Tibial nerve (tissue), 4 donors: ENCODE data around the gene DVL2. TPM values are rescaled to one million over a fixed set of nuclear protein-coding genes. Genes with fewer than 3 reads are reported as not detected.

Experiments
- DNase-seq, 2 donors: peaks; one replicate each; pipeline ENCODE4 v3.0.0-alpha.2; 2019; ENCODE audit warnings: low spot score in 2 of 2
- H3K27ac ChIP-seq, 4 donors: fragments of 200-600 bp; sonication (generic) in 3 of 4; one replicate each; pipeline ENCODE4 v1.5.1; 2017 to 2019; ENCODE audit warnings: mild to moderate bottlenecking in 1 of 4
- H3K27me3 ChIP-seq, 2 donors: fragments of 200-600 bp; sonication (generic) in 1 of 2; one replicate each; pipeline versions ENCODE4 v1.5.1 to v1.6.0; 2017 to 2019
- H3K36me3 ChIP-seq, 3 donors: fragments of 200-600 bp; sonication (generic); one replicate each; pipeline ENCODE4 v1.5.1; 2018 to 2019
- H3K4me1 ChIP-seq, 4 donors: fragments of 200-600 bp; sonication (generic) in 3 of 4; one replicate each; pipeline ENCODE4 v1.5.1; 2017 to 2019
- H3K4me3 ChIP-seq, 4 donors: fragments of 200-600 bp; sonication (generic) in 3 of 4; one replicate each; pipeline ENCODE4 v1.5.1; 2017 to 2019; ENCODE audit warnings: mild to moderate bottlenecking in 1 of 4, moderate library complexity in 1 of 4
- H3K9me3 ChIP-seq, 4 donors: fragments of 200-600 bp; sonication (generic) in 3 of 4; one replicate each; pipeline ENCODE4 v1.5.1; 2017 to 2019
- EP300 ChIP-seq, 2 donors: sonication (generic); formaldehyde crosslinking; IDR thresholded peaks; one replicate each; pipeline ENCODE4 v1.6.1; 2017; ENCODE audit warnings: antibody characterized with exemption in 2 of 2, mild to moderate bottlenecking in 1 of 2
- POLR2A ChIP-seq, 2 donors: fragments of 450-650 bp; IDR thresholded peaks; one replicate each; pipeline ENCODE4 v1.6.1; 2017; ENCODE audit warnings: antibody characterized with exemption in 2 of 2, mild to moderate bottlenecking in 2 of 2, moderate library complexity in 2 of 2
- WGBS, 2 donors: methylation state at CpG; one replicate each; pipeline ENCODE4 v1.1.5; 2018; 5-methylcytosine and 5-hydroxymethylcytosine counted together
- total RNA-seq, 4 donors: library from RNA; depleted of rRNA; stranded (reverse); fragments of >200 nt; gene quantifications; one replicate each; pipeline ENCODE4 v1.1.0, GENCODE V29; 2016
- TF ChIP-seq, protein P1 (sequence below), 5 experiments: fragments of 200-600 bp in 3 of 5; fragments of 450-650 bp in 2 of 5; sonication (generic) in 3 of 5; IDR thresholded peaks; one replicate each; pipeline ENCODE4 v1.5.1; 2016 to 2019; ENCODE audit warnings: antibody characterized with exemption in 5 of 5, mild to moderate bottlenecking in 3 of 5, moderate library complexity in 2 of 5

The DVL2 gene
- total RNA-seq, 4 donors from 2014 or later, result 41.4 to 51.2 (median 46.7) TPM

DNA sequence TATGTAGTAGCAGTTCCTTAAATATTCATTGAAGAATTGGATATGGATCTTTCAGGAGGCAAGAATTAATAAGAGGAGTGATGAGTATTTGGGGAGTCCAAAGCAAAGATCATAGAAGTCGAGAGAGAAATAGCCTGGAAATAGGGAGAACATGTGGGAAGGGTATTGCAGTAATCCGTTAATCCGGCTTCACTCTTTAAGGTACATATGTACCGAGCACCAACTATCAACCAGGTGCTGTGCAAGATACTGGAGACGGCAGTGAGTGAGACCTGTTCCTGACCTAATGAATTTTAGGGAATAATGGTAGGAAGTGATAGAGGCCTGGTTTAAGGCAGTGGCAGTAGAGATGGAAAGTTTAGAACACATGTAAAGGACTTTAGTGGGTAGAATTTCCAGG, 18.8 kb upstream of the DVL2 start:
- no peak for DNase-seq
- Histone ChIP-seq H3K4me1 (peaks cover 0 to 44% (median 30%) of the 10 kb centered on the region in 4 donors), H3K9me3 (no peaks in the 10 kb centered on the region), H3K4me3 (peak overlapping the region in 3 of 4 donors; percentile 69 to 99 (median 91)), H3K27me3 (no peaks in the 10 kb centered on the region), H3K36me3 (peaks cover 0 to 45% (median 0%) of the 10 kb centered on the region in 3 donors), H3K27ac (peak overlapping the region; percentile 96 to 100 (median 99))
- WGBS, 2 donors, result 68 to 73% methylated on average over 5 of the region's 5 CpGs
- TF ChIP-seq EP300 (IDR thresholded peaks at IDR 0.05) (no peak), POLR2A (IDR thresholded peaks at IDR 0.05) (no peak)
- TF ChIP-seq, protein P1, sequence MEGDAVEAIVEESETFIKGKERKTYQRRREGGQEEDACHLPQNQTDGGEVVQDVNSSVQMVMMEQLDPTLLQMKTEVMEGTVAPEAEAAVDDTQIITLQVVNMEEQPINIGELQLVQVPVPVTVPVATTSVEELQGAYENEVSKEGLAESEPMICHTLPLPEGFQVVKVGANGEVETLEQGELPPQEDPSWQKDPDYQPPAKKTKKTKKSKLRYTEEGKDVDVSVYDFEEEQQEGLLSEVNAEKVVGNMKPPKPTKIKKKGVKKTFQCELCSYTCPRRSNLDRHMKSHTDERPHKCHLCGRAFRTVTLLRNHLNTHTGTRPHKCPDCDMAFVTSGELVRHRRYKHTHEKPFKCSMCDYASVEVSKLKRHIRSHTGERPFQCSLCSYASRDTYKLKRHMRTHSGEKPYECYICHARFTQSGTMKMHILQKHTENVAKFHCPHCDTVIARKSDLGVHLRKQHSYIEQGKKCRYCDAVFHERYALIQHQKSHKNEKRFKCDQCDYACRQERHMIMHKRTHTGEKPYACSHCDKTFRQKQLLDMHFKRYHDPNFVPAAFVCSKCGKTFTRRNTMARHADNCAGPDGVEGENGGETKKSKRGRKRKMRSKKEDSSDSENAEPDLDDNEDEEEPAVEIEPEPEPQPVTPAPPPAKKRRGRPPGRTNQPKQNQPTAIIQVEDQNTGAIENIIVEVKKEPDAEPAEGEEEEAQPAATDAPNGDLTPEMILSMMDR (IDR thresholded peaks at IDR 0.05), result no peak

DNA sequence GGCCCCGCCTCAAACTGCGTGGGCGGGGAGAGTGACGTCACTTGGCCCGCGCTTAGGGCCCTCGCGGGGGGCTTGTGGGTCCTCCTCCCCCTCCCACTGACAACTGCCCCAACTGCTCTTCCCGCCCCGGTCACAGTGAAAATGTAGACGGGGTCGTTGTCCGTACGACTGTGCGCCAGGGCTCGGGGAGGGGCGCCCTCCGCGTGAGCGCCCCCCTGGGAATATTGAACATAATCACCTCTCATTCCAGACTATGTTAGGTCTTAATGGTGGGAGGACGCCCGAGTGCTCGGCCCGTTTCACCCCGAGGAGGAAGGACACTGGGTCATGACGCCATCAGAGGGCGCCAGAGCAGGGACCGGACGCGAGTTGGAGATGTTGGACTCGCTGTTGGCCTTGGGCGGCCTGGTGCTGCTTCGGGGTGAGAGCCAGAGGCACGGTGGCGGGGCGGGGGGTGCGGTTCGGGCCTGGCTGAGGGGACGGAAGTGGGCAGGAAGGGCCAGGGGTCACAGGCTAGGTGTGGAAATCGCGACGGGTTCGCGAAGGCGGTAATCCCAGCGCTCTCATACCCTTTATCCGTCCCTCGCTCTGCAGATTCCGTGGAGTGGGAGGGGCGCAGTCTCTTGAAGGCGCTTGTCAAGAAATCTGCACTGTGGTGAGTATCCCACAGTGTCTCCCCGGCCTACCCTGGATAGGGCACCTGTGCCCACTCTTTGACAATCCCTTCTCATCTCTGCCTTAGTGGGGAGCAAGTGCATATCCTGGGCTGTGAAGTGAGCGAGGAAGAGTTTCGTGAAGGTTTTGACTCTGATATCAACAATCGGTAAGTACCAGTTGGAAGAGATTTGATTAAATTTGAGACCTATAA, 18.1 kb upstream of the DVL2 start, which contains the start of gene ELP5:
ELP5 (plus strand) TSS at position 40 of the 868 bp plus-strand sequence; CDS start at position 376, 336 bp downstream.
- 1 to 3% methylated on average over 25 to 32 of the region's 55 CpGs for WGBS, 2 donors
- peak within 1 kb of the TSS; percentile 96 to 100 (median 99) for H3K27ac ChIP-seq
- peak in 1 of 2 donors; percentile 91 for TF ChIP-seq EP300 (IDR thresholded peaks at IDR 0.05)
- TF ChIP-seq, protein P1 (IDR thresholded peaks at IDR 0.05), result peak; percentile 23 to 53 (median 35)
- peak in 1 of 2 donors; percentile 66 for TF ChIP-seq POLR2A (IDR thresholded peaks at IDR 0.05)
- H3K4me1 ChIP-seq, result peaks cover 0 to 50% (median 30%) of the 10 kb centered on the region in 4 donors
- H3K36me3 ChIP-seq, result peaks cover 0 to 38% (median 0%) of the 10 kb centered on the region in 3 donors
- peak; percentile 89 to 95 for DNase-seq
- H3K4me3 ChIP-seq, result peak within 1 kb of the TSS; percentile 69 to 99 (median 89)
- no peaks in the 10 kb centered on the region for H3K9me3 ChIP-seq
- no peaks in the 10 kb centered on the region for H3K27me3 ChIP-seq

DNA sequence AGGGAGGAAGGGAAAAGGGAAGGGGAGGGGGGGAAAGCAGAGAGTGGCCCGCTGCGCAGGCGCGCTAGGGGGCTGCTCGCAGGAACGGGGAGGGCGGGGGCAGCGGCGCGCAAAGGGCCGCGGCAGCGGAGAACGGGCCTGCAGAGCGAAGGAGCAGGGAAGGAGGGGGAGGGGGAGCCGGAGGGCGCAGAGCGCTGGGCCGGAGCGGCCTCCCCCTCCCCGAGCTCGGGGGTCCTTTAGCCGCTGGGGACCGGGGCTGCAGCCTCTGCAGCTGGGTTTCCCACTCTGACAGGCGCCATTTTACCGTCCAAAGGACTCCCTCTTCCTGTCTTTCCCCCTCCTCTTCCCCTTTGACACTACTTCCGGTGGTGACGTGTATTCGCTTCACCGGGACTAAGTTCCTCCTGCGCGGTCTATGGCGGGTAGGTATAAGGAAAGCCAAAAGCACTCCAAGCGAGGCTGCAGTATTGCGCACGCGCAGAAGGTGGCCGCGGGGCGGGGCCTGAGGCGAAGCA, 17.4 kb upstream of the DVL2 start, which contains the start of gene CTDNEP1:
CTDNEP1 (minus strand) TSS at position 74 of the 515 bp plus-strand sequence. CDS start 438 bp downstream, outside the sequence.
- H3K4me1 ChIP-seq, result peaks cover 0 to 57% (median 30%) of the 10 kb centered on the region in 4 donors
- peak; percentile 96 to 98 for DNase-seq
- H3K9me3 ChIP-seq, result no peaks in the 10 kb centered on the region
- no peaks in the 10 kb centered on the region for H3K27me3 ChIP-seq
- peak within 1 kb of the TSS; percentile 96 to 100 (median 99) for H3K27ac ChIP-seq
- H3K36me3 ChIP-seq, result peaks cover 0 to 35% (median 0%) of the 10 kb centered on the region in 3 donors
- TF ChIP-seq POLR2A (IDR thresholded peaks at IDR 0.05) (peak; percentile 58 to 66), EP300 (IDR thresholded peaks at IDR 0.05) (peak in 1 of 2 donors; percentile 99)
- TF ChIP-seq, protein P1 (IDR thresholded peaks at IDR 0.05), result no peak
- H3K4me3 ChIP-seq, result peak within 1 kb of the TSS; percentile 69 to 99 (median 89)
- WGBS, 2 donors, result 0 to 2% methylated on average over 40 to 41 of the region's 41 CpGs

DNA sequence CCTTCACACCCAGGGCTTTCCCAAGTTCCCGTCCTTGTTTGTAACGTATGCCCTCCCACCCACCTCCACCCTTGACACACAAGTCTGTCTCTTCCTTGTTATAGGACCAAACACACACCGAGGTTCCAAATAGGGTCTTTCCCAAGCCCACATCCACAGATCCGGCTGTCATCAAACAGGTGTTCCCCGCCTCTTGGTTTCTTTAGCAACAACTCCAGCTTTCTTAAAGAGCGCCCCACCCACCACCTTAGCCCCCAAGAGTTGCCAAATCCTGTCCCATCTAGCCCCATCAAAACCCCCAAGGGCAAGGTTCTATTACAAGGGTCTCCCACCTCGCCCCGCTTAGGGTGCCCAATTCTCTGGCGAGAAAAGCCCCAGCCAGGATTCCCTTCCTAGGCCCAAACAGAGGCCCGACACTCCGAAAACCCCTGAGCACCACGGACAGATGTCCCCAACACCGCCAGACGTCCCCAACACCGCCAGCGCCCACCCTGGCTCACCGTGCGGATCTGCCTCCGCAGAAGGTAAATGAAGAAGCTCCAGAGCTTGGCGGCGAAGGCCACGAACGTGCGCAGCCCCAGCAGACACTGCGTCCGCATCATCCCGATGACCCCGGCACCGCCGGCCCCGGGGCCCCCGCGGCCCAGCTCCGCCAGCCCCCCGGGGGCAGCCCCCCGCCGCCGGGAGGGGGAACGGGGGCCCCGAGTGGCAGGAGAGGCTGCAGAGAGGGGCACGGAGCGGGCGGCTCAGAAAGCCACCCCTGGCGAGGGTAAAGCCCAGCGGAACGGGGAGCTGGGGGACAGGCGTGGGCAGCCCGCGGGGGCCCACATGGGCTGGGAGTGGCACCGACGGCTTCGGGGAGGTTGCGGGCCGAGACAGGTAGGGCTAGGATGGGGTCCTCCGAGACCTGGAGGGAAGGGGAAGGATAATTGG, 16.6 kb upstream of the DVL2 start:
- TF ChIP-seq EP300 (IDR thresholded peaks at IDR 0.05) (no peak), POLR2A (IDR thresholded peaks at IDR 0.05) (no peak)
- TF ChIP-seq, protein P1 (IDR thresholded peaks at IDR 0.05), result no peak
- peaks cover 0 to 35% (median 3%) of the 10 kb centered on the region in 3 donors for H3K36me3 ChIP-seq
- no peaks in the 10 kb centered on the region for H3K9me3 ChIP-seq
- peak overlapping the region; percentile 96 to 100 (median 99) for H3K27ac ChIP-seq
- WGBS, 2 donors, result 1 to 2% methylated on average over 24 to 32 of the region's 55 CpGs
- peak overlapping the region; percentile 69 to 99 (median 89) for H3K4me3 ChIP-seq
- H3K27me3 ChIP-seq, result no peaks in the 10 kb centered on the region
- no peak for DNase-seq
- H3K4me1 ChIP-seq, result peaks cover 0 to 57% (median 30%) of the 10 kb centered on the region in 4 donors
